KBM-7 (cell line): ENCODE results near the gene HELZ.

Experiments used
- DNase-seq: peaks from one replicate; pipeline ENCODE4 v3.0.0-alpha.2; 2015
- in situ Hi-C: fragments of 300-500 bp; cut with MboI; formaldehyde crosslinking; loops from 2 replicates; pipeline ENCODE4 v1.14.3; 2020; ENCODE audit warnings: low sequenced_read_pairs, low pct_unique_long_range_greater_than_20kb, mixed read lengths

HELZ gene

GRCh38 chr17:67238991-67239390 lies 6.0 kb downstream of the HELZ start:
- in situ Hi-C loops: no loop called here
- DNase-seq: no peak

DNA sequence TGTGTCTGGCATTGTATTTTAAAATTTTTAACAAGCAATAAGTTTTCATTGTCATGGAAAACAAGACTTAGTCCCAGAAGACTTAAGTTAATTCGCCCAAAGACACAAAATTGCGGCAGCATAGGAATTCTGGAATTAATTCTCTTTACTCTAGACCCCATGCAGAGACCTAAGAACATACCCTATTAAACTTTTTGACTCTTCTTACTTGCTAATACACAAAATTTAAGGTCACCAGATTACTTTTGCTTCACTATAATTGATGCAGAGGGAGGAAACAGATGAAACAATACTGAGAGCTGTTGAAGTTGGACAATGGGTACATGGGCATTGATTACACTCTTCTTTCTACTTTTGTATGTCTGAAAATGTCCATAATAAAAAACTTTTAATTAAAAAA lies 12.6 kb downstream of the HELZ start:
- in situ Hi-C loops: no loop called here
- no peak for DNase-seq

DNA sequence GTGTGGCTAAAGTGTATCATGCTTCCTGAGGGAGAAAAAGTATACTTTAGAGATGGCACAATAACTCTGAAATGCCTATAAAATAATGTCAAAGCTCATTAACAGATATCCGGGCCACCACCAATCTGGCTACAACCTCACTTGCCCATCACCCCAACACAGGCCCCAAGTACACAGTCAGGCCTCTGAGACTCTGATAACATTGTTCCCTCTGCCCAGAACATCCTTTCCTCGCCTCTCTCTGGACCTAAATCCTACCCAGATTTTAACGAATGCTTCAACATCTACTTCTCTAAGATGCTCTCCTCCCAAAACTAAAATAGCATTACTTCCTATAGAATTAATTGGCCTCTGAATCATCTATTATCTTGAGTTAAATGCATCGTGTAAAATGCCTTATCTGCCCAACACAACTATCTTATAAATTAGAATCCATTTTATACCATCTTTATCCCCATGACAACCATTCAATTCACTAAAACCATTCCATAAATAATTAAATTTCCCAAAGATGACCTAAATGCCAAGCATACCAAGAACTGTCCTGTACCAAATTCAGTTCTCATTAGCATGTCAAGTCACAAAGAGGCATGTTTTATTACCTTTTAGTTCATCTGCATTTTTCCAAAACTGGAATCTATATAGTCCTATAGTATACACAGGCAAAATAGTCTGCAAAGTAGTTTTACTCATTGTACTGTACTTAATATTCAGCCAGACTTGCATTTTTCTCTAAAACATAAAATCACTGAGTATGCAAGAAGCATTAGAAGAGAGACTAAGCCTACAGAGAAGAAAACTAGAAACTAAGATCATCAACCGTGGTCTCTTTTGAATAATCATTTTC lies 15.7 kb downstream of the HELZ start:
- in situ Hi-C loops: no loop called here
- DNase-seq: no peak

DNA sequence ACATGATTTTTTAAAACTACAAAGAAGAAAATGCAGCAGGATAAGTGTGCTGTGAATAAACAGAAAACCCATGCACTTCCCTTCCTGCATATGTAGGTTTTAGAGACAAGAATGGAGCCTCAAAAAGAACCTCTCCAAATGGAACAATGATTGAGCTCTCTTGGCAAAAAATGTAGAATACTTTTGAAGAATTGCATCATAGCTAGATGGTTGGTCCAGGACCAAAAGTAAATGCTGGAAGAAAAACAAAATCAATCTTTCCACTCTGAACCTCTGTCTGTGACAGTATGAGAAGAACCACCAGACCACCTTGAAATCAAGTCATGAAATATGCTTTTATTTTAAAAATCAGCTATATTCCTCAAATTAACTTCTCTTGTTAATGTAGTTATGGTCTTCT lies 17.5 kb downstream of the HELZ start:
- in situ Hi-C loops: no loop called here
- DNase-seq: no peak

GRCh38 chr17:67225316-67225715 lies 19.7 kb downstream of the HELZ start:
- in situ Hi-C loops: no loop called here
- DNase-seq: no peak

- no peak for DNase-seq
- in situ Hi-C loops: no loop called here
Measured at GRCh38 chr17:67224736-67225135, 20.3 kb downstream of the HELZ start.

GRCh38 chr17:67223924-67224323 lies 21.1 kb downstream of the HELZ start:
- no peak for DNase-seq
- in situ Hi-C loops: no loop called here

GRCh38 chr17:67221062-67221998 lies 23.7 kb downstream of the HELZ start:
- no peak for DNase-seq
- in situ Hi-C loops: no loop called here

- DNase-seq: no peak
- in situ Hi-C loops: no loop called here
Measured at GRCh38 chr17:67218385-67218950, 26.5 kb downstream of the HELZ start.

GRCh38 chr17:67217446-67217845 lies 27.6 kb downstream of the HELZ start:
- DNase-seq: no peak
- in situ Hi-C loops: no loop called here

GRCh38 chr17:67216578-67217320 lies 28.2 kb downstream of the HELZ start:
- in situ Hi-C loops: no loop called here

DNA sequence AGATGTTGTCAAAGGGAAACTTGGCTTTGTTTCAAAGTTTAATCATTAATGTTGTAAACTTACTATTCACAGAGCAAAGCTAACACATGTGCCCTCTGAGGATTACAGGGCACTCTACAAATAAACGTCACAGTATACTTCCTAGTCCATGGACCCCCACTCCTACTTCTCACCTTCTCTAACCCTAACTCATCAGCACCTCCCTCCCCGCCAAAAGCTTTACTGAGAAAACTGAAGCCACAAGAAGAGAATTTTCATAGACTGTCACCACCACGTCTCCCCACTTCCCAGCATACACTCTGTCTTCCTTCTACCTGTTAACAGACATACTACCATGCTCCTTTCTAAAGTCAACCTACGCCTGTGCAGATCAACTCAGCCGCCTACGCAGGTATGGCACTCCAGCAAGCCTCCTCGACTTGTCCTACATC lies 29.0 kb downstream of the HELZ start:
- in situ Hi-C loops: no loop called here

More at GRCh38 chr17:67216578-67217320, 28.2 kb downstream of the HELZ start:
- DNase-seq: no peak

DNA sequence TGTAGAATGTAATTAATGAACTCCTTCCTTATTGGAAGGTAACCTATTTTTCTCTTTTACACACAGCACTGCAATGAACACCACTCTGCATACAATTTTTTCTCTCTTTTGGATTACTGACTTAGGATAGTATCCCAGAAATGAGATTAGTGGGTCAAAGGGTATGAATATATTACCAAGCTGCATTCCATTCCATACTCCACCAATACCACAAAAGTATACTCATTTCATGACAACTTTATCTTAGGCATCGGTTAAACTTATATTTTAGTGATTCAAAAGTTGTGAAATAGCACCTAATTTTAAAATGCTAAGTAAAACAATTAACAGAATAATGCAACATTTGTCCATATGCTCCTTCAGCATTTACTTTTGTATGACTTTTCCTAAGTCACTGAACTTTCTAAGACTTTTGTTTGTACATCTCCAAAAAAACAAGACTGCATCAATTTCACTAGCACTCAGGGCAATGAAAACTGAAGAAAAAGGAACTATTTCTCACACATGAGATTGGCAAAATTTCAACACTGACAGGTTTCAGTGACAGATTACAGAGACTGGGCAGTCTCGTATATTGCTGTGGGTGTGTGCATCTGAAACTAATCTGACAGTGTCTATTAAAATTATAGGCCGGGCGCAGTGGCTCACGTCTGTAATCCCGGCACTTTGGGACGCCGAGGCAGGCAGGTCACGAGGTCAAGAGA lies 32.1 kb downstream of the HELZ start:
- in situ Hi-C loops: no loop called here
- peak; percentile 73 for DNase-seq

More for the DNA sequence above, 29.0 kb downstream of the HELZ start:
- DNase-seq: no peak

DNA sequence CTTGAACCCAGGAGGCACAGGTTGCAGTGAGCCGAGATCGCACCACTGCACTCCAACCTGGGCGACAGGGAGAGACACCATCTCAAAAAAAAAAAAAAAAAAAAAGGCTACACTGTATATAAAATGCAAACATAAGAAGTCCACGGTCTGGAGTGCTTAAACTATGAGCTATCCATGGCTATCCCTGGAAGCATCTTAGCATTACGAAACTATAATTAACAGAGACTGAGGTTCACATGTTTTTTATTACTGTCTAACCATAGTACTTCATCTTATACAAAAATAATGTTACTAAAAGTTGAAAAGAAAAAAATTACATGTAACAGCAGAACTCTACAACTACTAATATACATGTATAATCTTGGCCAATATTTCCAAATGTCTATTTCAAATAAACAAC lies 32.8 kb downstream of the HELZ start:
- in situ Hi-C loops: no loop called here
- no peak for DNase-seq

GRCh38 chr17:67211742-67212141 lies 33.3 kb downstream of the HELZ start:
- in situ Hi-C loops: no loop called here

DNA sequence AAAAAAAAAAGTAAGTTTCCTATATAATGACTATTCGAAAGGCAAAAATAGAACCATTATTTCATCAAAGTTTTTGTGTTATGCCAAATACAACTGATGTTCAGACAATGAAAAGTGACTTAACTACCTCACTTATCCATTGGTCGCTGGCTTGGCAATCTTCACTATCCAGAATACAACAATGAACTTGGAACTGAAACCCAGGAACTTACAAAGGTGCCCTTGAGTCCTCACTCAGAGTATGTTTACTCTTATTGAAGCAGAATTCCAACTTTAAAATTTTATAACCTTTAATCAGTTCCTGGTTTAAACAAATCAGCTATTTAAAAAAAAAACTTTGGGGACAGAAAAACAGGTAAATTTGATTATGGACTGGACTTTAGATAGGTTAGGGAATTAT lies 34.1 kb downstream of the HELZ start:
- in situ Hi-C loops: no loop called here
- no peak for DNase-seq

More at GRCh38 chr17:67211742-67212141, 33.3 kb downstream of the HELZ start:
- DNase-seq: peak; percentile 72

DNA sequence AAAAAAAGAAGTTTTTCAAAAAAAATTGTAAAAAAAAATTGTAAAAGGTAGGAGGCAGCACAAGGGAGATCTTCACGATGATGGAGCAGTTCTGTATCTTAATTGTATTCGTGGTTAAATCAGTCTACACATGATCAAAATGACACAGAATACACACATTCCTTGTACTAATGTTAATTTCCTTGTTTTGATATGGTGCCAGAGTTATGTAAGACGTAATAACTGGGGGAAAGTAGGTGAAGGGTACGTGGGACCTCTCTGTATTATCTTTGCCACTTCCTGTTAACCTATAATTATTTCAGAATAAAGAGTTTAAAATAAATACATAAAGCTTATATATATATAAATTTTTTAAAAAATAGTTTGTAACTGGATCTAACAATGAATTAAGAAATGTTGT lies 36.8 kb downstream of the HELZ start:
- in situ Hi-C loops: no loop called here
- DNase-seq: no peak

GRCh38 chr17:67203818-67204217 lies 41.2 kb downstream of the HELZ start:
- in situ Hi-C loops: no loop called here
- no peak for DNase-seq
